Mononuclear cell (primary cell): Measurements from ENCODE around the gene YJEFN3. TPM values are rescaled to one million over a fixed set of nuclear protein-coding genes. Genes with fewer than 3 reads are reported as not detected.

Experiments
- total RNA-seq: library from RNA; depleted of rRNA; stranded (reverse); fragments of >200 nt; gene quantifications from one replicate; pipeline ENCODE4 v1.2.3, GENCODE V29; 2012

YJEFN3 gene
- total RNA-seq, 1 donor = 0.10 TPM

Other genes starting within 250 kb of the YJEFN3 start
- gene SUGP1, start 208.4 kb upstream of the YJEFN3 start, total RNA-seq = 23.5 TPM
- 55.8 TPM for gene MAU2, start 208.1 kb upstream of the YJEFN3 start, total RNA-seq
- gene GATAD2A, start 123.2 kb upstream of the YJEFN3 start, total RNA-seq = 66.5 TPM
- 6.3 TPM for gene TSSK6, start 13.4 kb upstream of the YJEFN3 start, total RNA-seq
- 68.8 TPM for gene NDUFA13, start 12.7 kb upstream of the YJEFN3 start, total RNA-seq
- gene CILP2, start 9.4 kb downstream of the YJEFN3 start, total RNA-seq = 0.31 TPM
- gene PBX4, start 89.8 kb downstream of the YJEFN3 start, total RNA-seq = 12.7 TPM
- 21.9 TPM for gene LPAR2, start 99.3 kb downstream of the YJEFN3 start, total RNA-seq
- gene GMIP, start 114.7 kb downstream of the YJEFN3 start, total RNA-seq = 48.6 TPM
- gene ATP13A1, start 134.8 kb downstream of the YJEFN3 start, total RNA-seq = 78.2 TPM
- 94.2 TPM for gene ZNF101, start 139.9 kb downstream of the YJEFN3 start, total RNA-seq
- gene ZNF14, start 204.2 kb downstream of the YJEFN3 start, total RNA-seq = 68.2 TPM